H54 (cell line): ENCODE results near the gene ATP13A5.

ENCODE experiments used
- DNase-seq: peaks from one replicate; pipeline ENCODE4 v3.0.0; 2011; ENCODE audit warnings: low spot score, mixed read lengths; ENCODE audit not compliant: insufficient read length
- FAIRE-seq: peaks from 3 replicates; lab custom pipeline; 2011; peaks lifted over from hg19 to GRCh38; lab: Jason Lieb, UNC
- POLR2A ChIP-seq: IDR thresholded peaks from 2 replicates; pipeline ENCODE4 v1.6.1; 2011; ENCODE audit warnings: low read depth, mild to moderate bottlenecking, low read length

The ATP13A5 gene

GRCh38 chr3:193269343-193270028 lies 109.1 kb downstream of the ATP13A5 start:
- TF ChIP-seq POLR2A = no peak
- DNase-seq = no peak
- FAIRE-seq = peak; percentile 6

GRCh38 chr3:193262707-193263106 lies 115.8 kb downstream of the ATP13A5 start:
- no peak for TF ChIP-seq POLR2A
- no peak for DNase-seq
- no peak for FAIRE-seq

- DNase-seq = no peak
- no peak for FAIRE-seq
- TF ChIP-seq POLR2A = no peak
Observed at GRCh38 chr3:193261970-193262369, 116.6 kb downstream of the ATP13A5 start.

GRCh38 chr3:193253986-193254660 lies 124.4 kb downstream of the ATP13A5 start:
- no peak for TF ChIP-seq POLR2A
- DNase-seq (no peak), FAIRE-seq (no peak)

GRCh38 chr3:193250492-193250891 lies 128.1 kb downstream of the ATP13A5 start:
- TF ChIP-seq POLR2A = no peak
- no peak for FAIRE-seq
- DNase-seq = no peak

- DNase-seq (no peak), FAIRE-seq (no peak)
- no peak for TF ChIP-seq POLR2A
Observed at GRCh38 chr3:193248848-193249468, 129.6 kb downstream of the ATP13A5 start.

- TF ChIP-seq POLR2A = no peak
- DNase-seq (no peak), FAIRE-seq (peak; percentile 52)
Observed at GRCh38 chr3:193243571-193243970, 135.0 kb downstream of the ATP13A5 start.

- FAIRE-seq (no peak), DNase-seq (no peak)
- no peak for TF ChIP-seq POLR2A
Observed at GRCh38 chr3:193241716-193242115, 136.8 kb downstream of the ATP13A5 start.

GRCh38 chr3:193240850-193241706 lies 137.5 kb downstream of the ATP13A5 start, which contains the start of gene PLAAT1:
Gene PLAAT1, plus strand, starts transcription at chr3:193241222. Its CDS starts 14,429 bp downstream, at chr3:193255651.
- peak; percentile 91 for FAIRE-seq

GRCh38 chr3:193240436-193240849 lies 138.1 kb downstream of the ATP13A5 start:
- no peak for TF ChIP-seq POLR2A
- FAIRE-seq = peak; percentile 23
- DNase-seq = no peak

More at GRCh38 chr3:193240850-193241706, 137.5 kb downstream of the ATP13A5 start, which contains the start of gene PLAAT1:
- TF ChIP-seq POLR2A = peak; percentile 44
- DNase-seq = peak; percentile 88

GRCh38 chr3:193237030-193237429 lies 141.5 kb downstream of the ATP13A5 start:
- TF ChIP-seq POLR2A = no peak
- no peak for FAIRE-seq
- no peak for DNase-seq

- no peak for FAIRE-seq
- TF ChIP-seq POLR2A = no peak
Observed at GRCh38 chr3:193236599-193236998, 142.0 kb downstream of the ATP13A5 start.

GRCh38 chr3:193231201-193231600 lies 147.4 kb downstream of the ATP13A5 start:
- DNase-seq = no peak
- no peak for TF ChIP-seq POLR2A
- no peak for FAIRE-seq

More at GRCh38 chr3:193236599-193236998, 142.0 kb downstream of the ATP13A5 start:
- no peak for DNase-seq
